WTC11 (cell line): ENCODE measurements around the gene BCL11B.

ENCODE experiments used
- CBFB ChIP-seq: sonication (generic); formaldehyde crosslinking; IDR thresholded peaks from 2 replicates; pipeline ENCODE4 v1.8.1; 2022; ENCODE audit warnings: mild to moderate bottlenecking, low read depth, missing genetic modification reagents
- CDX4 ChIP-seq: fragments of 250-450 bp; sonication (Bioruptor Pico); IDR thresholded peaks from 2 replicates; pipeline ENCODE4 v1.9.0; 2021; ENCODE audit warnings: moderate library complexity, mild to moderate bottlenecking, inconsistent platforms, borderline replicate concordance
- CTCF ChIP-seq: fragments of 200-600 bp; IDR thresholded peaks from 2 replicates; pipeline ENCODE4 v1.8.0; 2022; ENCODE audit warnings: antibody characterized with exemption
- FOXJ3 ChIP-seq: sonication (generic); formaldehyde crosslinking; IDR thresholded peaks from 2 replicates; pipeline ENCODE4 v1.9.0; 2021; ENCODE audit warnings: missing genetic modification reagents, mild to moderate bottlenecking, borderline replicate concordance
- FOXP1 ChIP-seq: sonication (generic); formaldehyde crosslinking; IDR thresholded peaks from 2 replicates; pipeline ENCODE4 v1.8.0; 2022; ENCODE audit warnings: missing genetic modification reagents, mild to moderate bottlenecking, moderate library complexity, borderline replicate concordance
- JUN ChIP-seq: sonication (generic); formaldehyde crosslinking; IDR thresholded peaks from 2 replicates; pipeline ENCODE4 v1.8.0; 2023; ENCODE audit warnings: mild to moderate bottlenecking, missing genetic modification reagents
- KAT7 ChIP-seq: sonication (generic); formaldehyde crosslinking; IDR thresholded peaks from 2 replicates; pipeline ENCODE4 v1.8.1; 2023; ENCODE audit warnings: missing genetic modification reagents, mild to moderate bottlenecking, borderline replicate concordance
- OVOL2 ChIP-seq: fragments of 250-450 bp; sonication (Bioruptor Pico); IDR thresholded peaks from 2 replicates; pipeline ENCODE4 v1.9.0; 2021; ENCODE audit warnings: mild to moderate bottlenecking, borderline replicate concordance
- SP1 ChIP-seq: sonication (generic); formaldehyde crosslinking; conservative IDR thresholded peaks from 2 replicates; pipeline ENCODE4 v1.8.1; 2022; ENCODE audit warnings: missing genetic modification reagents
- ZNF138 ChIP-seq: sonication (generic); formaldehyde crosslinking; conservative IDR thresholded peaks from 2 replicates; pipeline ENCODE4 v1.8.1; 2022; ENCODE audit warnings: mild to moderate bottlenecking, moderate library complexity, missing genetic modification reagents
- TF ChIP-seq, protein P1 (sequence below): sonication (generic); formaldehyde crosslinking; IDR thresholded peaks from 2 replicates; pipeline ENCODE4 v1.8.1; 2023; ENCODE audit warnings: mild to moderate bottlenecking, missing genetic modification reagents
- TF ChIP-seq, protein P2 (sequence below): sonication (generic); formaldehyde crosslinking; IDR thresholded peaks from 2 replicates; pipeline ENCODE4 v1.8.0; 2022; ENCODE audit warnings: mild to moderate bottlenecking, missing genetic modification reagents
- TF ChIP-seq, protein P3 (sequence below): sonication (generic); formaldehyde crosslinking; IDR thresholded peaks from 2 replicates; pipeline ENCODE4 v1.8.0; 2023; ENCODE audit warnings: missing genetic modification reagents, mild to moderate bottlenecking, borderline replicate concordance

DNA sequence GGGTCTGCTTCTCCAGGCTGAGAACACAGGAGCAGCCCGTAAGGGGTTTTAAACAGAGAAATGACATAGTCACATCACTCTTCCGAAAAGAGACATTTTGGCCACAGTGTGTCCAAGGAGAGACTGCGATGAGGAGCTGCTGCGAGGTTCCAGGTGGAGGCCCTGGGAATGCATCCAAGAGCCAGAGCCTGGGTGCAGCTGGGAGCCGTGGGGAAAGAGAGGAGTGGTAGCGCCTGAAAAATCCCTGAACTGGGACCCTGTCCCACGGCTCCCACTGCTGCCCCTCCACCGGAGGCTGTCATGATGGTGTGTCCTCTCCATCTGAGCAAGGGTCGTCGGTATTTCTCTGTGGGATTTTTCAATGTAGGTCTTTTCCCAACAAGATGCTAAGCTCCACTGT is 146.9 kb downstream of the BCL11B start:
- TF ChIP-seq OVOL2 (CRISPR knock-in tag) (no peak), CTCF (no peak), FOXJ3 (CRISPR knock-in tag) (no peak), CDX4 (CRISPR knock-in tag) (no peak), FOXP1 (no peak), JUN (CRISPR knock-in tag) (no peak), ZNF138 (CRISPR knock-in tag) (no peak), SP1 (CRISPR knock-in tag) (no peak), CBFB (CRISPR knock-in tag) (no peak), KAT7 (CRISPR knock-in tag) (no peak)
- TF ChIP-seq, protein P1, sequence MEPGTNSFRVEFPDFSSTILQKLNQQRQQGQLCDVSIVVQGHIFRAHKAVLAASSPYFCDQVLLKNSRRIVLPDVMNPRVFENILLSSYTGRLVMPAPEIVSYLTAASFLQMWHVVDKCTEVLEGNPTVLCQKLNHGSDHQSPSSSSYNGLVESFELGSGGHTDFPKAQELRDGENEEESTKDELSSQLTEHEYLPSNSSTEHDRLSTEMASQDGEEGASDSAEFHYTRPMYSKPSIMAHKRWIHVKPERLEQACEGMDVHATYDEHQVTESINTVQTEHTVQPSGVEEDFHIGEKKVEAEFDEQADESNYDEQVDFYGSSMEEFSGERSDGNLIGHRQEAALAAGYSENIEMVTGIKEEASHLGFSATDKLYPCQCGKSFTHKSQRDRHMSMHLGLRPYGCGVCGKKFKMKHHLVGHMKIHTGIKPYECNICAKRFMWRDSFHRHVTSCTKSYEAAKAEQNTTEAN, result no peak
- TF ChIP-seq, protein P2, sequence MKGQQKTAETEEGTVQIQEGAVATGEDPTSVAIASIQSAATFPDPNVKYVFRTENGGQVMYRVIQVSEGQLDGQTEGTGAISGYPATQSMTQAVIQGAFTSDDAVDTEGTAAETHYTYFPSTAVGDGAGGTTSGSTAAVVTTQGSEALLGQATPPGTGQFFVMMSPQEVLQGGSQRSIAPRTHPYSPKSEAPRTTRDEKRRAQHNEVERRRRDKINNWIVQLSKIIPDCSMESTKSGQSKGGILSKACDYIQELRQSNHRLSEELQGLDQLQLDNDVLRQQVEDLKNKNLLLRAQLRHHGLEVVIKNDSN (CRISPR knock-in tag), result no peak
- TF ChIP-seq, protein P3, sequence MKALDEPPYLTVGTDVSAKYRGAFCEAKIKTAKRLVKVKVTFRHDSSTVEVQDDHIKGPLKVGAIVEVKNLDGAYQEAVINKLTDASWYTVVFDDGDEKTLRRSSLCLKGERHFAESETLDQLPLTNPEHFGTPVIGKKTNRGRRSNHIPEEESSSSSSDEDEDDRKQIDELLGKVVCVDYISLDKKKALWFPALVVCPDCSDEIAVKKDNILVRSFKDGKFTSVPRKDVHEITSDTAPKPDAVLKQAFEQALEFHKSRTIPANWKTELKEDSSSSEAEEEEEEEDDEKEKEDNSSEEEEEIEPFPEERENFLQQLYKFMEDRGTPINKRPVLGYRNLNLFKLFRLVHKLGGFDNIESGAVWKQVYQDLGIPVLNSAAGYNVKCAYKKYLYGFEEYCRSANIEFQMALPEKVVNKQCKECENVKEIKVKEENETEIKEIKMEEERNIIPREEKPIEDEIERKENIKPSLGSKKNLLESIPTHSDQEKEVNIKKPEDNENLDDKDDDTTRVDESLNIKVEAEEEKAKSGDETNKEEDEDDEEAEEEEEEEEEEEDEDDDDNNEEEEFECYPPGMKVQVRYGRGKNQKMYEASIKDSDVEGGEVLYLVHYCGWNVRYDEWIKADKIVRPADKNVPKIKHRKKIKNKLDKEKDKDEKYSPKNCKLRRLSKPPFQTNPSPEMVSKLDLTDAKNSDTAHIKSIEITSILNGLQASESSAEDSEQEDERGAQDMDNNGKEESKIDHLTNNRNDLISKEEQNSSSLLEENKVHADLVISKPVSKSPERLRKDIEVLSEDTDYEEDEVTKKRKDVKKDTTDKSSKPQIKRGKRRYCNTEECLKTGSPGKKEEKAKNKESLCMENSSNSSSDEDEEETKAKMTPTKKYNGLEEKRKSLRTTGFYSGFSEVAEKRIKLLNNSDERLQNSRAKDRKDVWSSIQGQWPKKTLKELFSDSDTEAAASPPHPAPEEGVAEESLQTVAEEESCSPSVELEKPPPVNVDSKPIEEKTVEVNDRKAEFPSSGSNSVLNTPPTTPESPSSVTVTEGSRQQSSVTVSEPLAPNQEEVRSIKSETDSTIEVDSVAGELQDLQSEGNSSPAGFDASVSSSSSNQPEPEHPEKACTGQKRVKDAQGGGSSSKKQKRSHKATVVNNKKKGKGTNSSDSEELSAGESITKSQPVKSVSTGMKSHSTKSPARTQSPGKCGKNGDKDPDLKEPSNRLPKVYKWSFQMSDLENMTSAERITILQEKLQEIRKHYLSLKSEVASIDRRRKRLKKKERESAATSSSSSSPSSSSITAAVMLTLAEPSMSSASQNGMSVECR (CRISPR knock-in tag), result no peak
